HEK293 (cell line): ENCODE data around the gene WNT16.

ENCODE experiments used
- HOXD13 ChIP-seq: sonication (generic); formaldehyde crosslinking; IDR thresholded peaks from 2 replicates; pipeline ENCODE4 v1.8.0; 2022; ENCODE audit warnings: missing genetic modification reagents, borderline replicate concordance
- KLF9 ChIP-seq: fragments of 450-650 bp; formaldehyde crosslinking; IDR thresholded peaks from 2 replicates; pipeline ENCODE4 v1.5.1; 2016; ENCODE audit warnings: missing biosample characterization, missing genetic modification characterization, low read depth
- SALL2 ChIP-seq: fragments of 450-650 bp; formaldehyde crosslinking; IDR thresholded peaks from 2 replicates; pipeline ENCODE4 v1.5.0; 2017; ENCODE audit warnings: missing biosample characterization, mild to moderate bottlenecking, missing genetic modification characterization, borderline replicate concordance
- YY1 ChIP-seq: fragments of 450-650 bp; formaldehyde crosslinking; IDR thresholded peaks from 2 replicates; pipeline ENCODE4 v1.5.1; 2018; ENCODE audit warnings: missing biosample characterization, missing genetic modification characterization
- YY2 ChIP-seq: fragments of 450-650 bp; formaldehyde crosslinking; IDR thresholded peaks from 2 replicates; pipeline ENCODE4 v1.5.1; 2016; ENCODE audit warnings: missing biosample characterization, missing genetic modification characterization
- ZBTB1 ChIP-seq: fragments of 450-650 bp; formaldehyde crosslinking; IDR thresholded peaks from 2 replicates; pipeline ENCODE4 v1.5.1; 2016; ENCODE audit warnings: missing biosample characterization, missing genetic modification characterization
- ZFP3 ChIP-seq: fragments of 450-650 bp; formaldehyde crosslinking; IDR thresholded peaks from 2 replicates; pipeline ENCODE4 v1.5.1; 2016; ENCODE audit warnings: low read depth, missing biosample characterization, missing genetic modification characterization
- ZNF10 ChIP-seq: fragments of 450-650 bp; formaldehyde crosslinking; IDR thresholded peaks from 2 replicates; pipeline ENCODE4 v1.5.1; 2017; ENCODE audit warnings: missing biosample characterization, missing genetic modification characterization
- ZNF112 ChIP-seq: fragments of 450-650 bp; formaldehyde crosslinking; IDR thresholded peaks from 2 replicates; pipeline ENCODE4 v1.5.0; 2017; ENCODE audit warnings: missing biosample characterization, missing genetic modification characterization
- ZNF121 ChIP-seq: fragments of 450-650 bp; formaldehyde crosslinking; IDR thresholded peaks from 2 replicates; pipeline ENCODE4 v1.5.1; 2016; ENCODE audit warnings: missing biosample characterization, missing genetic modification characterization
- ZNF132 ChIP-seq: fragments of 450-650 bp; formaldehyde crosslinking; IDR thresholded peaks from 2 replicates; pipeline ENCODE4 v1.5.1; 2017; ENCODE audit warnings: missing biosample characterization, missing genetic modification characterization, borderline replicate concordance
- ZNF140 ChIP-seq: fragments of 450-650 bp; formaldehyde crosslinking; IDR thresholded peaks from 2 replicates; pipeline ENCODE4 v1.5.1; 2016; ENCODE audit warnings: missing biosample characterization, missing genetic modification characterization
- ZNF16 ChIP-seq: fragments of 450-650 bp; formaldehyde crosslinking; IDR thresholded peaks from 2 replicates; pipeline ENCODE4 v1.5.1; 2016; ENCODE audit warnings: low read depth, missing biosample characterization, missing genetic modification characterization
- ZNF184 ChIP-seq: fragments of 450-650 bp; IDR thresholded peaks from 2 replicates; pipeline ENCODE4 v1.5.1; 2018; ENCODE audit warnings: missing biosample characterization, mild to moderate bottlenecking, missing genetic modification characterization
- ZNF2 ChIP-seq: fragments of 450-650 bp; formaldehyde crosslinking; IDR thresholded peaks from 2 replicates; pipeline ENCODE4 v1.5.1; 2016; ENCODE audit warnings: missing biosample characterization, missing genetic modification characterization
- ZNF221 ChIP-seq: fragments of 450-650 bp; formaldehyde crosslinking; IDR thresholded peaks from 2 replicates; pipeline ENCODE4 v1.5.1; 2017; ENCODE audit warnings: missing biosample characterization, missing genetic modification characterization, borderline replicate concordance
- ZNF514 ChIP-seq: fragments of 450-650 bp; formaldehyde crosslinking; IDR thresholded peaks from 2 replicates; pipeline ENCODE4 v1.5.1; 2016; ENCODE audit warnings: missing biosample characterization, missing genetic modification characterization
- ZNF548 ChIP-seq: fragments of 450-650 bp; formaldehyde crosslinking; IDR thresholded peaks from 2 replicates; pipeline ENCODE4 v1.5.1; 2016; ENCODE audit warnings: missing biosample characterization, missing genetic modification characterization
- ZNF558 ChIP-seq: fragments of 450-650 bp; formaldehyde crosslinking; IDR thresholded peaks from 2 replicates; pipeline ENCODE4 v1.5.1; 2016; ENCODE audit warnings: missing biosample characterization, missing genetic modification characterization
- ZNF571 ChIP-seq: fragments of 450-650 bp; formaldehyde crosslinking; IDR thresholded peaks from 2 replicates; pipeline ENCODE4 v1.5.0; 2017; ENCODE audit warnings: missing biosample characterization, missing genetic modification characterization
- ZNF585B ChIP-seq: fragments of 450-650 bp; formaldehyde crosslinking; IDR thresholded peaks from 2 replicates; pipeline ENCODE4 v1.5.1; 2016; ENCODE audit warnings: missing biosample characterization, missing genetic modification characterization
- ZNF629 ChIP-seq: fragments of 450-650 bp; formaldehyde crosslinking; IDR thresholded peaks from 2 replicates; pipeline ENCODE4 v1.5.1; 2017; ENCODE audit warnings: missing biosample characterization, missing genetic modification characterization
- ZNF658 ChIP-seq: fragments of 450-650 bp; formaldehyde crosslinking; IDR thresholded peaks from 2 replicates; pipeline ENCODE4; 2016; ENCODE audit warnings: missing biosample characterization, missing genetic modification characterization
- ZNF670 ChIP-seq: fragments of 450-650 bp; formaldehyde crosslinking; IDR thresholded peaks from 2 replicates; pipeline ENCODE4 v1.5.1; 2016; ENCODE audit warnings: missing biosample characterization, missing genetic modification characterization, low read depth
- ZNF747 ChIP-seq: fragments of 450-650 bp; formaldehyde crosslinking; IDR thresholded peaks from 2 replicates; pipeline ENCODE4 v1.5.1; 2016; ENCODE audit warnings: missing biosample characterization, missing genetic modification characterization
- ZNF785 ChIP-seq: fragments of 450-650 bp; formaldehyde crosslinking; IDR thresholded peaks from 2 replicates; pipeline ENCODE4 v1.5.1; 2016; ENCODE audit warnings: missing biosample characterization, missing genetic modification characterization
- ZSCAN23 ChIP-seq: fragments of 450-650 bp; formaldehyde crosslinking; IDR thresholded peaks from 2 replicates; pipeline ENCODE4 v1.5.1; 2016; ENCODE audit warnings: missing biosample characterization, missing genetic modification characterization
- TF ChIP-seq, protein P1 (sequence below): fragments of 450-650 bp; formaldehyde crosslinking; IDR thresholded peaks from 2 replicates; pipeline ENCODE4; 2016; ENCODE audit warnings: missing biosample characterization, missing genetic modification characterization
- TF ChIP-seq, protein P2 (sequence below): sonication (generic); formaldehyde crosslinking; IDR thresholded peaks from 2 replicates; pipeline ENCODE4 v1.8.1; 2022; ENCODE audit warnings: mild to moderate bottlenecking, moderate library complexity, missing genetic modification reagents
- TF ChIP-seq, protein P3 (sequence below): fragments of 450-650 bp; formaldehyde crosslinking; IDR thresholded peaks from 2 replicates; pipeline ENCODE4 v1.5.1; 2016; ENCODE audit warnings: missing biosample characterization, missing genetic modification characterization
- TF ChIP-seq, protein P4 (sequence below): fragments of 450-650 bp; formaldehyde crosslinking; IDR thresholded peaks from 2 replicates; pipeline ENCODE4 v1.5.1; 2017; ENCODE audit warnings: missing biosample characterization, missing genetic modification characterization
- TF ChIP-seq, protein P5 (sequence below): fragments of 450-650 bp; formaldehyde crosslinking; IDR thresholded peaks from 2 replicates; pipeline ENCODE4 v1.5.1; 2017; ENCODE audit warnings: missing biosample characterization, missing genetic modification characterization

The WNT16 gene

DNA sequence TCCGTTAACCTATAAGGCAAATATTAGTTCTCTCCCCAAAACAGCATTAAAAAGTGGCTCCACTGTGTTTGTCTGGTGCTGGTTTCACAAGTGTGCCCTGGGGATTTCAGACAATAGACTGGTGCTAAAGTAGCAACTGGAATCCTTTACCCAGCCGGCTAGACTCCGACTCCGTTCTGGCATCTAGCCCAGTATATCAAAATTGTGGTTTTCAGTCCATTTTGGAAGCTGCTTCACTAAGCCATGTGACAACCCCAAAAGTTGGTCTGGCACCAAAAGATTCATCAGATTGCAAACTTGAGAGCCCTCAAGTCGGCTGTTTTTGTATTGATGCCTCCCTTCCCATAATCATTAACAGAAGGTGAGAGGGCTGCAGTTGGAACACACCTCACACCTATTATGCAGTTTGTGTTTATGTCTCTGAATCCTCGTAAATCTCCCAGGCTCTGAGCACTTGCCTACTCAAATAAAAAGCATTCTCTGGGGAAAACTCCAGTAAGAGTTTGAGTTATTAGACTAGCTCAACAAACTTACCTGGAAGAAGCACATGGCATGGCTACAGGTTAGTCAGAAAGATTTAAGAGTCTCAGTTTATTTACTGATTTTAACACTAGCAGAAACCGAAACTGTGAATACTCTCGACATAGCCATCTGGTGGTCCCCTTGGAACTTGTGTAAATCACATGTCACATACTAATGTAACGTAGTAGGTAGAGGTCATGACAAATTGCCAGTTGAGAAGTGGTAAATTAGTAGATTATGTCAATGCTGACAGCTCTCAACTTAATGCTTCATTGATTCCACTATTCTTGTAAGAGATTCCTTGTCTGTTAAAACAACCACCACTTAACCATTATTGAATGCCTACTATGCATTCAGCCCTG, 14.8 kb upstream of the WNT16 start (continued):
- TF ChIP-seq, protein P1, sequence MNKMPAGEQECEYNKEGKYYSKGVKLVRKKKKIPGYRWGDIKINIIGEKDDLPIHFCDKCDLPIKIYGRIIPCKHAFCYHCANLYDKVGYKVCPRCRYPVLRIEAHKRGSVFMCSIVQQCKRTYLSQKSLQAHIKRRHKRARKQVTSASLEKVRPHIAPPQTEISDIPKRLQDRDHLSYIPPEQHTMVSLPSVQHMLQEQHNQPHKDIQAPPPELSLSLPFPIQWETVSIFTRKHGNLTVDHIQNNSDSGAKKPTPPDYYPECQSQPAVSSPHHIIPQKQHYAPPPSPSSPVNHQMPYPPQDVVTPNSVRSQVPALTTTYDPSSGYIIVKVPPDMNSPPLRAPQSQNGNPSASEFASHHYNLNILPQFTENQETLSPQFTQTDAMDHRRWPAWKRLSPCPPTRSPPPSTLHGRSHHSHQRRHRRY (tag by site-specific recombination): no peak; the same call in 1 of the 2 replicates
- no peak for TF ChIP-seq ZBTB1 (tag by site-specific recombination)
- no peak for TF ChIP-seq KLF9 (tag by site-specific recombination)
- no peak for TF ChIP-seq ZNF585B (tag by site-specific recombination)
- peak; percentile 46 for TF ChIP-seq ZNF184
- no peak for TF ChIP-seq ZNF785 (tag by site-specific recombination)
- TF ChIP-seq ZNF558 (tag by site-specific recombination): peak; percentile 55; the same call in 1 of the 2 replicates
- no peak for TF ChIP-seq ZNF132 (tag by site-specific recombination)
- TF ChIP-seq ZNF16 (tag by site-specific recombination): no peak
- no peak for TF ChIP-seq ZNF747 (tag by site-specific recombination)
- no peak for TF ChIP-seq ZNF121 (tag by site-specific recombination)
- no peak for TF ChIP-seq ZNF140 (tag by site-specific recombination)
- no peak for TF ChIP-seq ZFP3
- TF ChIP-seq YY1 (tag by site-specific recombination): no peak; the same call in 1 of the 2 replicates
- no peak for TF ChIP-seq SALL2 (tag by site-specific recombination)
- TF ChIP-seq ZNF514 (tag by site-specific recombination): no peak
- peak; percentile 79 for TF ChIP-seq ZNF2 (tag by site-specific recombination)
- TF ChIP-seq ZNF571: no peak
- no peak for TF ChIP-seq ZNF548 (tag by site-specific recombination)
- TF ChIP-seq, protein P2, sequence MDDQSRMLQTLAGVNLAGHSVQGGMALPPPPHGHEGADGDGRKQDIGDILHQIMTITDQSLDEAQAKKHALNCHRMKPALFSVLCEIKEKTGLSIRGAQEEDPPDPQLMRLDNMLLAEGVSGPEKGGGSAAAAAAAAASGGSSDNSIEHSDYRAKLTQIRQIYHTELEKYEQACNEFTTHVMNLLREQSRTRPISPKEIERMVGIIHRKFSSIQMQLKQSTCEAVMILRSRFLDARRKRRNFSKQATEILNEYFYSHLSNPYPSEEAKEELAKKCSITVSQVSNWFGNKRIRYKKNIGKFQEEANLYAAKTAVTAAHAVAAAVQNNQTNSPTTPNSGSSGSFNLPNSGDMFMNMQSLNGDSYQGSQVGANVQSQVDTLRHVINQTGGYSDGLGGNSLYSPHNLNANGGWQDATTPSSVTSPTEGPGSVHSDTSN (CRISPR knock-in tag): no peak
- peak; percentile 32 for TF ChIP-seq ZNF10 (tag by site-specific recombination)
- TF ChIP-seq HOXD13 (CRISPR knock-in tag): peak; percentile 39; the same call in 1 of the 2 replicates
- TF ChIP-seq ZNF670: no peak
- no peak for TF ChIP-seq ZNF221 (tag by site-specific recombination)
- TF ChIP-seq YY2 (tag by site-specific recombination): peak; percentile 33; the same call in 1 of the 2 replicates
- peak; percentile 81 for TF ChIP-seq ZNF629 (tag by site-specific recombination)
- TF ChIP-seq, protein P3, sequence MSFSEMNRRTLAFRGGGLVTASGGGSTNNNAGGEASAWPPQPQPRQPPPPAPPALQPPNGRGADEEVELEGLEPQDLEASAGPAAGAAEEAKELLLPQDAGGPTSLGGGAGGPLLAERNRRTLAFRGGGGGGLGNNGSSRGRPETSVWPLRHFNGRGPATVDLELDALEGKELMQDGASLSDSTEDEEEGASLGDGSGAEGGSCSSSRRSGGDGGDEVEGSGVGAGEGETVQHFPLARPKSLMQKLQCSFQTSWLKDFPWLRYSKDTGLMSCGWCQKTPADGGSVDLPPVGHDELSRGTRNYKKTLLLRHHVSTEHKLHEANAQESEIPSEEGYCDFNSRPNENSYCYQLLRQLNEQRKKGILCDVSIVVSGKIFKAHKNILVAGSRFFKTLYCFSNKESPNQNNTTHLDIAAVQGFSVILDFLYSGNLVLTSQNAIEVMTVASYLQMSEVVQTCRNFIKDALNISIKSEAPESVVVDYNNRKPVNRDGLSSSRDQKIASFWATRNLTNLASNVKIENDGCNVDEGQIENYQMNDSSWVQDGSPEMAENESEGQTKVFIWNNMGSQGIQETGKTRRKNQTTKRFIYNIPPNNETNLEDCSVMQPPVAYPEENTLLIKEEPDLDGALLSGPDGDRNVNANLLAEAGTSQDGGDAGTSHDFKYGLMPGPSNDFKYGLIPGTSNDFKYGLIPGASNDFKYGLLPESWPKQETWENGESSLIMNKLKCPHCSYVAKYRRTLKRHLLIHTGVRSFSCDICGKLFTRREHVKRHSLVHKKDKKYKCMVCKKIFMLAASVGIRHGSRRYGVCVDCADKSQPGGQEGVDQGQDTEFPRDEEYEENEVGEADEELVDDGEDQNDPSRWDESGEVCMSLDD: no peak
- TF ChIP-seq ZNF658 (tag by site-specific recombination): no peak
- no peak for TF ChIP-seq ZNF112 (tag by site-specific recombination)
- TF ChIP-seq, protein P4, sequence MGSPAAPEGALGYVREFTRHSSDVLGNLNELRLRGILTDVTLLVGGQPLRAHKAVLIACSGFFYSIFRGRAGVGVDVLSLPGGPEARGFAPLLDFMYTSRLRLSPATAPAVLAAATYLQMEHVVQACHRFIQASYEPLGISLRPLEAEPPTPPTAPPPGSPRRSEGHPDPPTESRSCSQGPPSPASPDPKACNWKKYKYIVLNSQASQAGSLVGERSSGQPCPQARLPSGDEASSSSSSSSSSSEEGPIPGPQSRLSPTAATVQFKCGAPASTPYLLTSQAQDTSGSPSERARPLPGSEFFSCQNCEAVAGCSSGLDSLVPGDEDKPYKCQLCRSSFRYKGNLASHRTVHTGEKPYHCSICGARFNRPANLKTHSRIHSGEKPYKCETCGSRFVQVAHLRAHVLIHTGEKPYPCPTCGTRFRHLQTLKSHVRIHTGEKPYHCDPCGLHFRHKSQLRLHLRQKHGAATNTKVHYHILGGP (tag by site-specific recombination): no peak; the same call in 1 of the 2 replicates
- TF ChIP-seq, protein P5, sequence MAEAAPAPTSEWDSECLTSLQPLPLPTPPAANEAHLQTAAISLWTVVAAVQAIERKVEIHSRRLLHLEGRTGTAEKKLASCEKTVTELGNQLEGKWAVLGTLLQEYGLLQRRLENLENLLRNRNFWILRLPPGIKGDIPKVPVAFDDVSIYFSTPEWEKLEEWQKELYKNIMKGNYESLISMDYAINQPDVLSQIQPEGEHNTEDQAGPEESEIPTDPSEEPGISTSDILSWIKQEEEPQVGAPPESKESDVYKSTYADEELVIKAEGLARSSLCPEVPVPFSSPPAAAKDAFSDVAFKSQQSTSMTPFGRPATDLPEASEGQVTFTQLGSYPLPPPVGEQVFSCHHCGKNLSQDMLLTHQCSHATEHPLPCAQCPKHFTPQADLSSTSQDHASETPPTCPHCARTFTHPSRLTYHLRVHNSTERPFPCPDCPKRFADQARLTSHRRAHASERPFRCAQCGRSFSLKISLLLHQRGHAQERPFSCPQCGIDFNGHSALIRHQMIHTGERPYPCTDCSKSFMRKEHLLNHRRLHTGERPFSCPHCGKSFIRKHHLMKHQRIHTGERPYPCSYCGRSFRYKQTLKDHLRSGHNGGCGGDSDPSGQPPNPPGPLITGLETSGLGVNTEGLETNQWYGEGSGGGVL (tag by site-specific recombination): 0 out of 2 replicates have a peak, but pooled peaks have one; percentile 27
- TF ChIP-seq ZSCAN23 (tag by site-specific recombination): peak; percentile 61; the same call in 1 of the 2 replicates
